HFF-Myc (cell line): ENCODE data around the gene CLDN9.
A peak's percentile ranks its signal among the peaks of the same experiment; 100 is the strongest.

Source experiments
- DNase-seq: peaks from one replicate; pipeline ENCODE4 v3.0.0-alpha.2; 2011; ENCODE audit warnings: low read depth; ENCODE audit errors: extremely low read depth
- H3K4me3 ChIP-seq: replicated peaks from 2 replicates; pipeline ENCODE4 v1.5.1; 2011; ENCODE audit warnings: low read depth, mild to moderate bottlenecking, control low read depth, low read length
- TF ChIP-seq, protein P1 (sequence below): IDR thresholded peaks from 2 replicates; pipeline ENCODE4 v1.5.1; 2012; ENCODE audit warnings: mild to moderate bottlenecking, low read depth, low read length, control low read depth; ENCODE audit errors: missing control alignments

The CLDN9 gene

DNA sequence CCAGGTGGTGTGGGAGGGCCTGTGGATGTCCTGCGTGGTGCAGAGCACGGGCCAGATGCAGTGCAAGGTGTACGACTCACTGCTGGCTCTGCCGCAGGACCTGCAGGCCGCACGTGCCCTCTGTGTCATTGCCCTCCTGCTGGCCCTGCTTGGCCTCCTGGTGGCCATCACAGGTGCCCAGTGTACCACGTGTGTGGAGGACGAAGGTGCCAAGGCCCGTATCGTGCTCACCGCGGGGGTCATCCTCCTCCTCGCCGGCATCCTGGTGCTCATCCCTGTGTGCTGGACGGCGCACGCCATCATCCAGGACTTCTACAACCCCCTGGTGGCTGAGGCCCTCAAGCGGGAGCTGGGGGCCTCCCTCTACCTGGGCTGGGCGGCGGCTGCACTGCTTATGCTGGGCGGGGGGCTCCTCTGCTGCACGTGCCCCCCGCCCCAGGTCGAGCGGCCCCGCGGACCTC is 798 bp downstream of the CLDN9 start:
- DNase-seq: no peak
- TF ChIP-seq, protein P1, sequence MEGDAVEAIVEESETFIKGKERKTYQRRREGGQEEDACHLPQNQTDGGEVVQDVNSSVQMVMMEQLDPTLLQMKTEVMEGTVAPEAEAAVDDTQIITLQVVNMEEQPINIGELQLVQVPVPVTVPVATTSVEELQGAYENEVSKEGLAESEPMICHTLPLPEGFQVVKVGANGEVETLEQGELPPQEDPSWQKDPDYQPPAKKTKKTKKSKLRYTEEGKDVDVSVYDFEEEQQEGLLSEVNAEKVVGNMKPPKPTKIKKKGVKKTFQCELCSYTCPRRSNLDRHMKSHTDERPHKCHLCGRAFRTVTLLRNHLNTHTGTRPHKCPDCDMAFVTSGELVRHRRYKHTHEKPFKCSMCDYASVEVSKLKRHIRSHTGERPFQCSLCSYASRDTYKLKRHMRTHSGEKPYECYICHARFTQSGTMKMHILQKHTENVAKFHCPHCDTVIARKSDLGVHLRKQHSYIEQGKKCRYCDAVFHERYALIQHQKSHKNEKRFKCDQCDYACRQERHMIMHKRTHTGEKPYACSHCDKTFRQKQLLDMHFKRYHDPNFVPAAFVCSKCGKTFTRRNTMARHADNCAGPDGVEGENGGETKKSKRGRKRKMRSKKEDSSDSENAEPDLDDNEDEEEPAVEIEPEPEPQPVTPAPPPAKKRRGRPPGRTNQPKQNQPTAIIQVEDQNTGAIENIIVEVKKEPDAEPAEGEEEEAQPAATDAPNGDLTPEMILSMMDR: no peak
- no peak overlapping the region for H3K4me3 ChIP-seq

DNA sequence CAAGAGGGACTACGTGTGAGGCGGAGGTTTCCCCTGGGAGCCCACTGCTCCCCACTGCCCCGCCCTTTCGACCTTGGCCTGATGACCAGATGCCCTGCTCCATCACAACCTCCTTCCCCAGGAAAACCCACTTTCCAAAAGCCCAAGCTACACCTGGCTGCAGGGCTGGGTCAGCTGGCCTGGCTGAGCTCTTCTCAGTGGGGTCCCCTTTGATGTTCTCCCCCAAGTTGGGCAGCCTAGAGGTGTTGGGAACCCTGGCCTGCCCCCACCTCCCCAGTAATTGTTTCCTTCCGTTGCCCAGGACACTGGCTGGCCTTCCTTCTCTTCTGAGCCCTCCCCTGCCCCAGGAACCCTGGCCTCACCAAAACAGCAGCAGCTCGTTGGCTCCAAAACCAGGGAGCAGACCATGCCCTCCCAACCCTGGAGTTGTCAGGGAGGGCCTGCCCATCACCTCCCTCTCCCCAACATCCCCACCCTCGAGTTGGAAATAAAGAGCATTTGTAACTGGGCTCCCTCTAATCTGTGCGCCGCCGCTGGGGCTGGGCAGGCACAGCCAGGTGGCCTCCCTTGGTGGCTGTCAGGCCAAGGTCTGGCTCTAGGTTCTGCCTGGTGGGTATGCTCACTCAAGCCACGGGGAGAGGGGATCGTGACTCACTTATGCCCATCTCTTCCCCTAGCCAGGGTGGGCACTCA is 1.4 kb downstream of the CLDN9 start:
- no peak for DNase-seq
- H3K4me3 ChIP-seq: no peak overlapping the region
- TF ChIP-seq, protein P1: no peak

DNA sequence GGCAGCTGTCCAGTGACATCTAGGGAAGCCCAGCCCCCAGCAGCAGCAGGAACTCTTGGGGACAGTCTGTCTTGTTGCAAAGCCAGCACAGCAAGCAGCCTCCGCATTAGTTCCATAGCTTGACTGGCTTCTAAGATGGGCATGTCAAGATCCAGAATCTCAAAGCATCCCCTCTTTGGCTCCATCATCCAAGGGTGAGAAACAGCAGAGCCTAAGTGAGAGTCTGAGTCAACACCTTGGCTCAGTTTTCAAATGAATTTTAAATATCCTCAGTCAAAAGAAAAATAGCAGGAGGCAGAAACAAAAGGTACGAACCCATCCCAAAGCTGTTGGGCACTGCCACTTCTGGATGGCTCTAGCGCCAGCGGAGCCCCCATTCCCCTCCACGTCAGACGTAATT is 2.2 kb downstream of the CLDN9 start:
- TF ChIP-seq, protein P1: no peak
- no peak overlapping the region for H3K4me3 ChIP-seq
- DNase-seq: no peak

DNA sequence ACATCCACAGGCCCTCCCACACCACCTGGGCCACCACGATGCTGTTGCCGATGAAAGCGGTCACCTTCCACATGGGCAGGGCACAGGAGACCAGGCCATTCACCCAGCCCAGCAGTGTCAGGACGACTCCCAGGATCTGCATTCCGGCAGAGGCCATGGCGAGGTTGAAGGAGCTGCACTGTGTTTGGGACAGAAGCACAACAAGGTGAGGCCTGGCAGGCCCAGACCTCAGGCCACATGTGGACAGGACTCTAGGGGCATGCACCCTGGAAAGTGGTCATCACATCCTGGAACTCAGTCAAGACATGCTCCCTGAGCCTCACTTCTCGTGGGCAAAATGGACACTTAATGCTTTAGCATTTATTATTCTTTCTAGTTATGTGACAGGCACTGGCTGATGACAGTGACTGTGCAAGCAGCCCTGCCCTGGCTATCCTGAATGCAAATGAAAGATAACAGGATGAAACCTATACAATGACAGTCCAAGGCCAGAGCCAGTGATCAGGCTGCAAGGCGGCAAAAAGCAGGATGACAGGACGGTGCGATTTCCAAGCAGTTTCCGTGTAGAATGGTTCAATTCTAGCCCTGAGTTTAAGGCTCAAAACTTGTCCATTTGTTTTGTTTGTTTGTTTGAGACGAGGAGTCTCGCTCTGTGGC is 3.3 kb downstream of the CLDN9 start:
- TF ChIP-seq, protein P1: no peak
- H3K4me3 ChIP-seq: no peak overlapping the region
- no peak for DNase-seq

DNA sequence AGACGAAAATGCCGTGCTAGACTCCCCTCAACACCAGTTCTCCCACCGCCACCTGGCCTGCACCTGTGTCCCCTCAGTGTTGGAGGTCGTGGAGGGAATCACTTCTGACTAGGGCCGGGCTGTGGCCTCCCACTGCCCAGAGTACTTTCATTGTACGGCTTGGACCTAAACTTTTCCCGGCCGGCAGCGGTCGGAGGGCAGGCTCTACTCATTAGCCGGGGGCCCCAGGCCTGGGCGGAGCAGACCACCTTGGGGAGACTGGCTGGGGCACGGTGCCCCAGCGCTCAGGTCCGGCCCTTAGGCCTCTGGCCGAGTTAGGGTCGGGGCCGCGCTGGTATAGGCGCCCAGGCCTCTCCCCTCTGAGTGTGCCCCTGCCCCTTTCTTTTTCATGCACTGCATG is 4.6 kb downstream of the CLDN9 start:
- DNase-seq: no peak
- no peak overlapping the region for H3K4me3 ChIP-seq
- TF ChIP-seq, protein P1: no peak

DNA sequence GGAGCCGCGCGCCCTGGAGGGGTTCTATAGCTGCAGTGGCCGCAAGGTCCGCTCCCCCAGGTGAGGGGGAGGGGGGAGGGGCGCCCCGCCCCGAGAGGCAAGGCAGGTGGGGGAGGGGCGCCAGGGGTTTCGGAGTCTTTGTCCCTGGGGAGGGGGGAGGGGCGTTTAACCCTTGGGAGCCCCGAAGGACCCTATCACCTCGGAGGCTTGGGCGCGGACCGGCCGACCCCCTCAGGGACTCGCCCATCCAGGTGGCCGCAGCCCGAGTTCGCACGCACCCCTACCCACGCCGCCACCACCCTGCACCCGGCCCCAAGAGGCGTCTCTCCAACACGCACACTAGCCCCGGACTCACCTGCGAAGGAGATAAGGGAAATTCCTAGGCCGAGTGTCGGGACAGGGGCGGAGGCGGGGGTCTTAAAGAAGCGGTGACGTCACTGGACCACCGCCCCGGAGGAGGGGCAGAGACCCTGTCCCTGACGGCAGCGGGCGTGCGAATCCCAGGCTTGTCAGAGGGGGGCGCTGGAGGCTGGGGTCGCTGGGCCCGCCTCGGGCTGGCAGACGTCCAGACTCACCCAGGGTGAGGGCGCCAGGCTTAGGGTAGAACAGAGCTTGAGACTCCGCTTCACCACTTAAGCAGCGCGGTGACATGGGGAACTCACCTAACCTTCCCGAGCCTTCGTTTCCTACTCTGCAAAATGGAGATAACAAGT is 5.2 kb downstream of the CLDN9 start, which contains the start of gene CLDN6:
Gene CLDN6, minus strand, starts transcription at position 390 of the 713 bp plus-strand sequence. CDS start 2,162 bp downstream, outside the sequence.
- H3K4me3 ChIP-seq: no peak within 1 kb of the TSS
- TF ChIP-seq, protein P1: peak; percentile 22
- no peak for DNase-seq
